Measurements from ENCODE around the gene KIF21B. TPM values are rescaled to one million over a fixed set of nuclear protein-coding genes. Genes with fewer than 3 reads are reported as not detected.

Gene KIF21B
- total and polyA plus RNA-seq, 2 of the 4 experiments (the other 2 are of a cell fraction) = 0.36 to 0.55 TPM

GRCh38 chr1:200980873-200981272 is 42.6 kb downstream of the KIF21B start:
- H3K14ac ChIP-seq (replicated peaks; ENCODE audit: low read depth, low read length) = no peak overlapping the region
- no peak overlapping the region for H2BK5ac ChIP-seq (ENCODE audit: low read depth, low read length, poor library complexity, severe bottlenecking)
- DNase-seq = no peak
- H2AFZ ChIP-seq (replicated peaks; ENCODE audit: low read length, poor library complexity) = no peak overlapping the region
- WGBS, 2 experiments (ENCODE audit: extremely low coverage in 2 of 2, insufficient read length in 1 of 2) = 72% methylated on average over 6 of the region's 10 CpGs; no CpG with 5 or more reads in 1 of the 2 experiments
- no peak for TF ChIP-seq BHLHE40 (IDR thresholded peaks at IDR 0.05; ENCODE audit: low read depth, low read length)
- no peak for TF ChIP-seq MXI1 (IDR thresholded peaks at IDR 0.05; ENCODE audit: borderline replicate concordance, low read depth, low read length)
- H3K4ac ChIP-seq (ENCODE audit: low read depth, low read length) = no peak overlapping the region
- no peaks in the 10 kb centered on the region for H3K36me3 ChIP-seq (ENCODE audit: control insufficient read depth, insufficient read depth, low read length)
- POLR2A ChIA-PET (ENCODE audit: unreplicated experiment) = no interaction called here
- no peaks in the 10 kb centered on the region; the same call in 1 of the 2 replicates for H3K9me1 ChIP-seq (ENCODE audit: insufficient read depth, low read length)
- intact Hi-C loops (cut with micrococcal nuclease) (no loop called here), dilution Hi-C loops (cut with HindIII; ENCODE audit: low sequenced_read_pairs, unreplicated experiment) (no loop called here), in situ Hi-C loops (cut with MboI; ENCODE audit: low sequenced_read_pairs) (no loop called here)
- H4K20me1 ChIP-seq (ENCODE audit: insufficient read depth, low read length) = no peaks in the 10 kb centered on the region
- no peaks in the 10 kb centered on the region for H3K79me1 ChIP-seq (ENCODE audit: low read depth in 1 of 2, low read length in 2 of 2)
- no peak overlapping the region for H2BK20ac ChIP-seq (ENCODE audit: low read depth, low read length)
- no peak overlapping the region for H2BK15ac ChIP-seq (ENCODE audit: low read depth, low read length)
- no peak overlapping the region for H3K4me2 ChIP-seq (ENCODE audit: low read depth, low read length)
- no peak overlapping the region for H2AK9ac ChIP-seq (replicated peaks; ENCODE audit: low read depth, low read length, poor library complexity)
- H3K27ac ChIP-seq (ENCODE audit: insufficient read depth, low read length) = no peak overlapping the region
- no peak overlapping the region for H2BK120ac ChIP-seq (ENCODE audit: low read depth, low read length)
- no peak overlapping the region for H2AK5ac ChIP-seq (ENCODE audit: low read depth, low read length)
- H4K91ac ChIP-seq (ENCODE audit: insufficient read depth, low read depth, low read length) = no peak overlapping the region
- no peak overlapping the region for H3K23ac ChIP-seq (ENCODE audit: low read depth, low read length)
- no peak overlapping the region for H3K56ac ChIP-seq (ENCODE audit: extremely low read depth, insufficient read depth, low read length)
- H3K4me3 ChIP-seq (ENCODE audit: insufficient read depth, low read depth, low read length) = no peak overlapping the region
- H3K4me1 ChIP-seq (ENCODE audit: control insufficient read depth, insufficient read depth, low read length) = peaks cover 2% of the 10 kb centered on the region; the same call in 1 of the 2 replicates
- CTCF ChIA-PET = no interaction called here
- H4K5ac ChIP-seq (ENCODE audit: low read depth, low read length) = no peak overlapping the region
- no peaks in the 10 kb centered on the region; the same call in 1 of the 2 replicates for H3K27me3 ChIP-seq (ENCODE audit: control insufficient read depth, insufficient read depth, low read length)
- no peak overlapping the region for H3K9ac ChIP-seq (ENCODE audit: low read depth, low read length)
- BruUV-seq (replicated peaks) = no TSS peak
- ATAC-seq (ENCODE audit: low read depth) = no peak
- H3K18ac ChIP-seq (ENCODE audit: low read depth, low read length) = no peak overlapping the region
- H3K9me3 ChIP-seq (ENCODE audit: control insufficient read depth, insufficient read depth, low read length) = no peaks in the 10 kb centered on the region
- no peak overlapping the region for H4K8ac ChIP-seq (ENCODE audit: low read depth in 2 of 2, low read length in 2 of 2)

Measured in IMR-90 (cell line).